Skeletal muscle satellite cell (primary cell): ENCODE data around the gene RASSF8.

Source experiments
- H3K27me3 ChIP-seq: 2 replicates; pipeline ENCODE4 v1.7.0; 2013; ENCODE audit warnings: low read length; ENCODE audit not compliant: control insufficient read depth, insufficient read depth
- H3K36me3 ChIP-seq: 2 replicates; pipeline ENCODE4 v1.7.0; 2013; ENCODE audit warnings: mild to moderate bottlenecking, control low read depth, low read length; ENCODE audit not compliant: insufficient read depth
- H3K4me1 ChIP-seq: 2 replicates; pipeline ENCODE4 v1.7.0; 2013; ENCODE audit warnings: low read length; ENCODE audit not compliant: control insufficient read depth, insufficient read depth
- H3K4me2 ChIP-seq: 2 replicates; pipeline ENCODE4 v1.7.0; 2013; ENCODE audit warnings: mild to moderate bottlenecking, low read length
- H3K4me3 ChIP-seq: 2 replicates; pipeline ENCODE4 v1.7.0; 2013; ENCODE audit warnings: low read length
- H3K9ac ChIP-seq: 2 replicates; pipeline ENCODE4 v1.7.0; 2013; ENCODE audit warnings: mild to moderate bottlenecking, low read depth, low read length, moderate library complexity
- H3K9me3 ChIP-seq: replicated peaks from 2 replicates; pipeline ENCODE4 v1.7.0; 2013; ENCODE audit warnings: mild to moderate bottlenecking, control low read depth, low read length

Gene RASSF8

GRCh38 chr12:25981597-25981996 lies 23.1 kb downstream of the RASSF8 start:
- Histone ChIP-seq H3K9me3 (no peaks in the 10 kb centered on the region), H3K27me3 (no peaks in the 10 kb centered on the region), H3K9ac (no peak overlapping the region), H3K4me1 (peaks cover 16% of the 10 kb centered on the region), H3K36me3 (no peaks in the 10 kb centered on the region), H3K4me2 (no peak overlapping the region), H3K4me3 (no peak overlapping the region)

GRCh38 chr12:25982416-25982815 lies 23.9 kb downstream of the RASSF8 start:
- H3K4me3 ChIP-seq, result no peak overlapping the region
- no peaks in the 10 kb centered on the region for H3K27me3 ChIP-seq
- H3K9me3 ChIP-seq, result no peaks in the 10 kb centered on the region
- peaks cover 8% of the 10 kb centered on the region for H3K4me1 ChIP-seq
- no peaks in the 10 kb centered on the region for H3K36me3 ChIP-seq
- H3K4me2 ChIP-seq, result no peak overlapping the region
- no peak overlapping the region for H3K9ac ChIP-seq

- Histone ChIP-seq H3K4me2 (no peak overlapping the region), H3K27me3 (no peaks in the 10 kb centered on the region), H3K4me1 (peaks cover 3% of the 10 kb centered on the region), H3K36me3 (no peaks in the 10 kb centered on the region), H3K9ac (no peak overlapping the region), H3K9me3 (no peaks in the 10 kb centered on the region), H3K4me3 (no peak overlapping the region)
Measured at GRCh38 chr12:25983625-25984024, 25.1 kb downstream of the RASSF8 start.

GRCh38 chr12:25984759-25985158 lies 26.3 kb downstream of the RASSF8 start:
- Histone ChIP-seq H3K9me3 (no peaks in the 10 kb centered on the region), H3K9ac (no peak overlapping the region), H3K4me1 (peaks cover under 1% of the 10 kb centered on the region), H3K36me3 (no peaks in the 10 kb centered on the region), H3K4me3 (no peak overlapping the region), H3K4me2 (no peak overlapping the region), H3K27me3 (no peaks in the 10 kb centered on the region)

- no peak overlapping the region for H3K4me3 ChIP-seq
- no peaks in the 10 kb centered on the region for H3K36me3 ChIP-seq
- H3K9ac ChIP-seq, result no peak overlapping the region
- no peaks in the 10 kb centered on the region for H3K27me3 ChIP-seq
- H3K4me1 ChIP-seq, result no peaks in the 10 kb centered on the region
- H3K9me3 ChIP-seq, result no peaks in the 10 kb centered on the region
- no peak overlapping the region for H3K4me2 ChIP-seq
Measured at GRCh38 chr12:25985316-25986175, 27.1 kb downstream of the RASSF8 start.

GRCh38 chr12:25986180-25986579 lies 27.7 kb downstream of the RASSF8 start:
- H3K4me1 ChIP-seq, result no peaks in the 10 kb centered on the region
- H3K9me3 ChIP-seq, result no peaks in the 10 kb centered on the region

GRCh38 chr12:25988505-25988904 lies 30.0 kb downstream of the RASSF8 start:
- Histone ChIP-seq H3K4me3 (no peak overlapping the region), H3K36me3 (no peaks in the 10 kb centered on the region), H3K9ac (no peak overlapping the region), H3K9me3 (no peaks in the 10 kb centered on the region), H3K27me3 (no peaks in the 10 kb centered on the region), H3K4me2 (no peak overlapping the region), H3K4me1 (peaks cover 3% of the 10 kb centered on the region)

More at GRCh38 chr12:25986180-25986579, 27.7 kb downstream of the RASSF8 start:
- no peak overlapping the region for H3K4me3 ChIP-seq
- no peaks in the 10 kb centered on the region for H3K27me3 ChIP-seq
- no peak overlapping the region for H3K9ac ChIP-seq
- no peak overlapping the region for H3K4me2 ChIP-seq
- H3K36me3 ChIP-seq, result no peaks in the 10 kb centered on the region

GRCh38 chr12:25990495-25990894 lies 32.0 kb downstream of the RASSF8 start:
- no peaks in the 10 kb centered on the region for H3K27me3 ChIP-seq
- no peaks in the 10 kb centered on the region for H3K36me3 ChIP-seq
- H3K9ac ChIP-seq, result no peak overlapping the region
- H3K4me2 ChIP-seq, result no peak overlapping the region
- no peaks in the 10 kb centered on the region for H3K9me3 ChIP-seq
- H3K4me3 ChIP-seq, result no peak overlapping the region
- H3K4me1 ChIP-seq, result peaks cover 19% of the 10 kb centered on the region

- no peak overlapping the region for H3K9ac ChIP-seq
- H3K4me3 ChIP-seq, result no peak overlapping the region
- no peaks in the 10 kb centered on the region for H3K36me3 ChIP-seq
- H3K4me1 ChIP-seq, result peaks cover 36% of the 10 kb centered on the region
- no peaks in the 10 kb centered on the region for H3K27me3 ChIP-seq
- H3K9me3 ChIP-seq, result no peaks in the 10 kb centered on the region
- no peak overlapping the region for H3K4me2 ChIP-seq
Measured at GRCh38 chr12:25992026-25992782, 33.7 kb downstream of the RASSF8 start.

- H3K4me3 ChIP-seq, result peak overlapping the region; percentile 36
Measured at GRCh38 chr12:25993901-25994651, 35.6 kb downstream of the RASSF8 start.

GRCh38 chr12:25994901-25995625 lies 36.6 kb downstream of the RASSF8 start:
- H3K4me2 ChIP-seq, result peak overlapping the region; percentile 66
- peak overlapping the region; percentile 76 for H3K9ac ChIP-seq
- H3K4me1 ChIP-seq, result peaks cover 53% of the 10 kb centered on the region
- H3K9me3 ChIP-seq, result no peaks in the 10 kb centered on the region
- no peaks in the 10 kb centered on the region for H3K27me3 ChIP-seq
- peak overlapping the region; percentile 36 for H3K4me3 ChIP-seq
- no peaks in the 10 kb centered on the region for H3K36me3 ChIP-seq

More at GRCh38 chr12:25993901-25994651, 35.6 kb downstream of the RASSF8 start:
- H3K9ac ChIP-seq, result peak overlapping the region; percentile 76
- no peaks in the 10 kb centered on the region for H3K27me3 ChIP-seq
- peaks cover 53% of the 10 kb centered on the region for H3K4me1 ChIP-seq
- H3K4me2 ChIP-seq, result peak overlapping the region; percentile 66
- H3K36me3 ChIP-seq, result no peaks in the 10 kb centered on the region
- no peaks in the 10 kb centered on the region for H3K9me3 ChIP-seq
